ENCODE results near the gene REV1.

DNA sequence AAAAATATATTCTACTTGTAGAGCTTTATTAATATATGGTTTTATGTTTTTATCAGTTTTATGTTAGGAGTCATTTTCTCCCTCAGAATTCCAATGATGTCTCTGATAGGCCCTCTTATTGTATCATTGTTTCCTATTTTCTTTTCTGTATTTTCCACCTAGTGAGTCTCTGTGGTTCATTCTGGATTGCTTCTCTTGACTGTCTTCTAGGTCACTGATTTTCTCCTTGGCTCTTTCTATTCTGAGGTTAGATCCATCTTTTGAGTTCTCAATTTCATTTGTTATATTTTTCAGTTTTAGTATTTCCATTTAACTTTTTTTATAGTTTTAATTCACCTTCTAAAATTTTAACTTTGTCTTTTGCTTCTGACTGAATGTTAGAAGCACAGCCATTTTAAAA lies 115.1 kb downstream of the REV1 start:
- TF ChIP-seq POLR2A (IDR thresholded peaks at IDR 0.05; ENCODE audit: low read length) = no peak
- no peak for TF ChIP-seq GATA1 (IDR thresholded peaks at IDR 0.05; ENCODE audit: low read depth, low read length)
